GM12873 (cell line): Measurements from ENCODE around the gene NR3C1.

Experiments
- TF ChIP-seq, protein P1 (sequence below): IDR thresholded peaks from 2 replicates; pipeline ENCODE4 v1.5.1; 2012; ENCODE audit warnings: low read depth, mild to moderate bottlenecking, moderate library complexity, low read length, control low read depth; ENCODE audit not compliant: insufficient read depth; ENCODE audit errors: missing control alignments

NR3C1 gene

DNA sequence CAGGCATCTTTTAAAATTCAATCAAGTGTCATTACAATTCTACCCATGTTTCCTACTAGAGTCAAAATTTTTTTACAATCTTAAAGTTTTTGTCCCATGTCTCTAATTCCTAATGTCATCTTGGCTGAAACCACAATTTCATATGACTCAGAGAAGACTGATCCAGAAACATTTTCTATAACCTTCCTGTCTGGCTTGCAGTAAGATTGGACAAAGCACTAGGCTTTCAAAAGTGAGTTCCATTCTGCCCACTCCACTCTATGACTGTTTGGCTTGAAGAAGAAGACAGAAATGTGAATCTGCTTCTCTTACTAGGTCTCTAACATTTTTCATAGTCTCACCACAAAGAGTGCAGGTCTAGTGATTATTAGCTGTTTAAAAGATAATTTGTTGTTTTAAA is 88.8 kb downstream of the NR3C1 start:
- TF ChIP-seq, protein P1, sequence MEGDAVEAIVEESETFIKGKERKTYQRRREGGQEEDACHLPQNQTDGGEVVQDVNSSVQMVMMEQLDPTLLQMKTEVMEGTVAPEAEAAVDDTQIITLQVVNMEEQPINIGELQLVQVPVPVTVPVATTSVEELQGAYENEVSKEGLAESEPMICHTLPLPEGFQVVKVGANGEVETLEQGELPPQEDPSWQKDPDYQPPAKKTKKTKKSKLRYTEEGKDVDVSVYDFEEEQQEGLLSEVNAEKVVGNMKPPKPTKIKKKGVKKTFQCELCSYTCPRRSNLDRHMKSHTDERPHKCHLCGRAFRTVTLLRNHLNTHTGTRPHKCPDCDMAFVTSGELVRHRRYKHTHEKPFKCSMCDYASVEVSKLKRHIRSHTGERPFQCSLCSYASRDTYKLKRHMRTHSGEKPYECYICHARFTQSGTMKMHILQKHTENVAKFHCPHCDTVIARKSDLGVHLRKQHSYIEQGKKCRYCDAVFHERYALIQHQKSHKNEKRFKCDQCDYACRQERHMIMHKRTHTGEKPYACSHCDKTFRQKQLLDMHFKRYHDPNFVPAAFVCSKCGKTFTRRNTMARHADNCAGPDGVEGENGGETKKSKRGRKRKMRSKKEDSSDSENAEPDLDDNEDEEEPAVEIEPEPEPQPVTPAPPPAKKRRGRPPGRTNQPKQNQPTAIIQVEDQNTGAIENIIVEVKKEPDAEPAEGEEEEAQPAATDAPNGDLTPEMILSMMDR = no peak

DNA sequence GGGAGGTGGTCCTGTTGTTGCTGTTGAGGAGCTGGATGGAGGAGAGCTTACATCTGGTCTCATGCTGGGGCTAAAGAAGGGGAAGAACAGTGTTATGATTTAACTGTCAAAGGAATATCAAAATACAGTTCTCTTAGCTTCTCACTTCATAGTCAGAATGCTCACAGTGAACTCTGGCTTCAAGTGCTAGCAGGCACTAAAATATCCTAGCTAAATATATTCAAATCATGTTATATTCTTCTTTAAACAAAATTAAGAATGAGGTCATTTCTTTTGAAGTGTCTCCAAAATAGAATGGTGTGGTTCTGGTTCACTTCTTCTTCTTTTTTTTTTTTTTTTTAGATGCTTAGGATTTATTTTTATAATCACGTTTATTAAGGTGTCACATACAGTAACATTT is 89.4 kb downstream of the NR3C1 start:
- TF ChIP-seq, protein P1 = no peak

DNA sequence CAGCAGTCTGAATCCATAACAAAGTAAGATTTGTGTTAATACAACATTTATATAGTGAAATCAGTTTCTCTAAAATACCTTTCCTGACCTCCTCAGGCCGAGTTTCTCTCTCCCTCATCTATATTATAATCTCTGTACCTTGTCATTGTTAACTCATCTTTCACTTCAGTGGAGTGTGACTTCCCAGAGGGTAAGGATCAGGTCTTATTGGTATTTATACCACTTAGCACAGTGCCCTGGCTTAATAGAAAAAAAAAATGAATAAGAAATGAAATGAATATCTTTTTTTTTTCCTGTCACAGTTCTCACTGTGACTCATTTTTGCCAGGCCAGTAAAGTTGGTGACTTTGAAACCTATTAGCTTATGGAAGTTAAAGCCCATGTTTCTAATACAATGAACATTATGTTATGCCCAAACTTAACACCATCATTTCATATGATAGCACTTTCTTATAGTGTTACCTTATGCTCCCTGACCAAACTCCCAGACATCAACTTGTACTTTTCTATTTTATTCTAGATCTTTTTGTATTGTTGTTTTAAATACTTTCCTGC is 90.1 kb downstream of the NR3C1 start:
- TF ChIP-seq, protein P1 = no peak

DNA sequence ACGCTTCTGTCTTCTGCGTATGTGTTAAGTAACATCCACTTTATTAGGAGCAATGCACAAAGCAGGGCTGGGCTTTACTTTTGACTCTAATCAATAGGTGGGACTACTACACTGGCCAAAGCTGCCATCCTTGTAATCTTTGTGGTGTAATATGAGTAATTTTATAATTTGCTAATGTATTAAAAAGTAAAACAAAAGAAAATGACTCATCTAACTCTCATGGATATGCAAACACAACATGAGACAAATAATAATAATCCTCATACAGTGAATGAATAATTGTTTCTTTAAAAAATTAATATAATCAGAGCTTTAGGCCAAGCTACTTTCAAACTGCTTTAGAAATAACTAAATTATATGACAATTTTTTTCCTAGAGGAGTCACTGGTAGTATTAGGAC is 90.7 kb downstream of the NR3C1 start:
- TF ChIP-seq, protein P1 = no peak

DNA sequence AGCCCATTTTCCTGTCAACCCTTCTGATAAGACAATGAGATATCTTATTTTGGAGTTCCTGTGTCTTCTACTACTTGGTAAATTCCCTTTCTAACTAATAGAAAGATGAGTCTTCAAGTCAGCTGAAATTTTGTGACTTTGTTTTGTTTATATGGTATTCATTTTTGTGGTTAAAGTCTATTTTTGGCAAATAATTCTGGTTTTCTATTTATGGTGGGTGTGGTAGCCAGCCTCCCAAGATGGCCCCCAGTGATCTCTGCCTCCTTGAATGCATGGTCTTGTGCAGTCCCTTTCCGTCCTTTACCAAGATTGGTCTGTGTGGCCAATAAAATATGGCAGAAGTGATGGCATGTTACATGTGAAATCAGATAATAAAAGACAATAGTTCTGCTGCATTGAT is 91.5 kb downstream of the NR3C1 start:
- TF ChIP-seq, protein P1 = no peak

DNA sequence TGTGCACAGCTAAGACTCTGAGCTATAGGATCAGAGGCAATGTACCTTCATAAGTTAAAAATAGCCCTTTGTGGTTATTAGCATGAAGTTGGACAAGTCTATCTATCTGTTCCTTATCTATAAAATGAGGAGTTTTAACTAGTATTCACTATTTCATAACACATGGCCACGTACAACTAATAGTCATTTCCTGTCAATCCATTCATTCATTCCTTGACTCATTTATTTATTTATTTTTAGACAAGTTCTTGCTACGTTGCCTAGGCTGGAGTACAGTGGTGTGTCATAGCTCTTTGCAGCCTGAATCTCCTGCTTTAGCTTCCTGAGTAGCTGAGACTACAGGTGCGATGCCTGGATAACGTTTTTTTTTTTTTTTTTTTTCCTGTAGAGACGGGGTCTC is 92.1 kb downstream of the NR3C1 start:
- TF ChIP-seq, protein P1 = no peak

DNA sequence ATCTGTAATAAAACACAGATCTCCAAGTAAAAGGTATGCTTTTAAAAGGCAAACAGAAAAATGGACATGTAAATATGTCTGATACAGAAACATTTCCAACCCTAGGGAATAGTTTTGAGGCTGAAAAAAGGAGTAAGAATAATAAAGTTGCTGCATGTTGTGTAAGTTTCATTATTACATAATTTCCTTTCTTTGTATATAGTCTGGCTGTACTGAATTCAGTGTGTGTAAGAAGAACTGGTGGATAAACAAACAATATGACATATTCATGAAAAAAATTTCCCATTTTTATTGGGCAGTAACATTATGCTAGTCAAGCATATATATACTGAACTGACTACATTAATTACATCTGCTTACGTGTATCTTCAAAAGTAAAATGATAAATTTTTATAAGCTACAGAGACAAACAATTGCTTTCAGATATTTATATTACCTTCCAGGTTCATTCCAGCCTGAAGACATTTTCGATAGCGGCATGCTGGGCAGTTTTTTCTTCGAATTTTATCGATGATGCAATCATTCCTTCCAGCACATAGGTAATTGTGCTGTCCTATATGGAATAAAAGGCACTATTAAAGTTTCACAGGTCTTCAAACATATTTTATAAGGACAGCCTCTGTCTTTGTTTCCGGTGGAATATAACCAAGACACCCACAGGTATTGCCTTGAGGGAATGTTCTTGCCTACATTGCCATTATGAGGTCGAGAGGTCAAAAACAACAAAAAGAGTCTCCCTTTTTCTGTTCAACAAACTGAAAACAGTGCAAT is 93.6 kb downstream of the NR3C1 start:
- TF ChIP-seq, protein P1 = no peak
